ENCODE measurements around the gene GATAD2B.

GATAD2B gene

DNA sequence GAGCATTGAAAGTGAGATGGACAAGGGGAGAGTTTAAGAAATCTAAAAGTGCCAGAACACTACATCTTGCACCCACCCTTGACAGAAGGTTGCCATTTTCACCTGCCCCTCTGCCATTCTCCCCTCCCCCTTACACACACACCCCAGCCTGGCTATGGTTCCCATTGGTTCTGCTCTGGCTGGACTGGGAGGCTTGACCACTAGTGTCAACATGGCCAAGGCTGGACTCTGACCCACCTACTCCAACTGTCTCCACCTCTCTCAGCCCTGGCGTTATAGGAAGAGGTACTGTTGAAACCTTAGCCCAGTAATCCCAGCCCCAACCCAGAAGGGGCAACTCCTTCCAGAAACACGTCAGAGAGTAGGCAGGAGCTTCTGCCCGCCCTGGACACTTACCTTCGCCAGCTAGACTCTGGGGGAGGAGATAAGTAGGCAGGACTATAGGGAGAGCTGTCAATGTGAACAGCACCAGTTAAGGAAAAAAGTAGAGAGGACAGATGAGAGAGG lies 31.1 kb upstream of the GATAD2B start:
- H3K9ac ChIP-seq = no peak overlapping the region

DNA sequence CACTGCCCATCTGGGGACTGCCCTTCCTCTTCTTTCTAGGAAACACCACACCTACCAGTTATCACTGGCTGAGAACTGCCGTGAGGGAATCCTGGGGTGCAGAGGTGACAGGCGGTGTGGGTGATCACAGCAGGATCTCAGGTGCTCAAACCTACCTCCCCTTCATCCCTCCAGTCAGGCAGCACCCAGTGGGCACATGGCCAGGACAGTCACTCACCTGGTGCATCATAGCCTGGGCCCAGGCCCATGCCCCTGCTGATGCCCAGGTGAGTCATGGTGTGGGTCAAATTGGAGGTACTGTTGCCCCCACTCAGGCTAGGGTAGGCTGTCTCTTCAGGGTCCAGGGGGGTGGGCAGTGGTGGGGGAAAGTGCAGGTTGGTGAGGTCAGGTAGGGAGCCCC lies 29.0 kb upstream of the GATAD2B start:
- Histone ChIP-seq H3K4me2 (ENCODE audit: low read length) (no peak overlapping the region), H2AFZ (no peak overlapping the region), H3K27ac (no peak overlapping the region), H3K36me3 (ENCODE audit: control insufficient read depth, insufficient read depth, low read length) (no peaks in the 10 kb centered on the region), H3K4me3 (ENCODE audit: low read depth, low read length) (no peak overlapping the region), H3K79me2 (peaks cover 9% of the 10 kb centered on the region), H3K4me1 (peaks cover under 1% of the 10 kb centered on the region), H3K9ac (no peak overlapping the region), H3K9me3 (ENCODE audit: control insufficient read depth, low read length) (no peaks in the 10 kb centered on the region), H3K27me3 (ENCODE audit: control insufficient read depth, insufficient read depth, low read length) (no peaks in the 10 kb centered on the region)
- TF ChIP-seq, protein P1, sequence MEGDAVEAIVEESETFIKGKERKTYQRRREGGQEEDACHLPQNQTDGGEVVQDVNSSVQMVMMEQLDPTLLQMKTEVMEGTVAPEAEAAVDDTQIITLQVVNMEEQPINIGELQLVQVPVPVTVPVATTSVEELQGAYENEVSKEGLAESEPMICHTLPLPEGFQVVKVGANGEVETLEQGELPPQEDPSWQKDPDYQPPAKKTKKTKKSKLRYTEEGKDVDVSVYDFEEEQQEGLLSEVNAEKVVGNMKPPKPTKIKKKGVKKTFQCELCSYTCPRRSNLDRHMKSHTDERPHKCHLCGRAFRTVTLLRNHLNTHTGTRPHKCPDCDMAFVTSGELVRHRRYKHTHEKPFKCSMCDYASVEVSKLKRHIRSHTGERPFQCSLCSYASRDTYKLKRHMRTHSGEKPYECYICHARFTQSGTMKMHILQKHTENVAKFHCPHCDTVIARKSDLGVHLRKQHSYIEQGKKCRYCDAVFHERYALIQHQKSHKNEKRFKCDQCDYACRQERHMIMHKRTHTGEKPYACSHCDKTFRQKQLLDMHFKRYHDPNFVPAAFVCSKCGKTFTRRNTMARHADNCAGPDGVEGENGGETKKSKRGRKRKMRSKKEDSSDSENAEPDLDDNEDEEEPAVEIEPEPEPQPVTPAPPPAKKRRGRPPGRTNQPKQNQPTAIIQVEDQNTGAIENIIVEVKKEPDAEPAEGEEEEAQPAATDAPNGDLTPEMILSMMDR (IDR thresholded peaks at IDR 0.05) = no peak

More for the DNA sequence above, 31.1 kb upstream of the GATAD2B start:
- Histone ChIP-seq H3K4me2 (ENCODE audit: low read length) (no peak overlapping the region), H3K79me2 (peaks cover 20% of the 10 kb centered on the region), H2AFZ (no peak overlapping the region), H3K36me3 (ENCODE audit: control insufficient read depth, insufficient read depth, low read length) (no peaks in the 10 kb centered on the region), H3K27me3 (ENCODE audit: control insufficient read depth, insufficient read depth, low read length) (no peaks in the 10 kb centered on the region), H3K27ac (no peak overlapping the region), H3K4me3 (ENCODE audit: low read depth, low read length) (no peak overlapping the region), H3K4me1 (peaks cover 7% of the 10 kb centered on the region), H3K9me3 (ENCODE audit: control insufficient read depth, low read length) (no peaks in the 10 kb centered on the region)
- TF ChIP-seq, protein P1 (IDR thresholded peaks at IDR 0.05) = no peak

- Histone ChIP-seq H3K4me1 (no peaks in the 10 kb centered on the region), H3K79me2 (peaks cover 5% of the 10 kb centered on the region), H3K9ac (no peak overlapping the region), H3K36me3 (ENCODE audit: control insufficient read depth, insufficient read depth, low read length) (no peaks in the 10 kb centered on the region), H3K4me2 (ENCODE audit: low read length) (no peak overlapping the region), H2AFZ (no peak overlapping the region), H3K27ac (no peak overlapping the region), H3K4me3 (ENCODE audit: low read depth, low read length) (no peak overlapping the region), H3K9me3 (ENCODE audit: control insufficient read depth, low read length) (no peaks in the 10 kb centered on the region), H3K27me3 (ENCODE audit: control insufficient read depth, insufficient read depth, low read length) (no peaks in the 10 kb centered on the region)
- TF ChIP-seq, protein P1 (IDR thresholded peaks at IDR 0.05) = no peak
Measured at GRCh38 chr1:153951183-153951582, 28.4 kb upstream of the GATAD2B start.

DNA sequence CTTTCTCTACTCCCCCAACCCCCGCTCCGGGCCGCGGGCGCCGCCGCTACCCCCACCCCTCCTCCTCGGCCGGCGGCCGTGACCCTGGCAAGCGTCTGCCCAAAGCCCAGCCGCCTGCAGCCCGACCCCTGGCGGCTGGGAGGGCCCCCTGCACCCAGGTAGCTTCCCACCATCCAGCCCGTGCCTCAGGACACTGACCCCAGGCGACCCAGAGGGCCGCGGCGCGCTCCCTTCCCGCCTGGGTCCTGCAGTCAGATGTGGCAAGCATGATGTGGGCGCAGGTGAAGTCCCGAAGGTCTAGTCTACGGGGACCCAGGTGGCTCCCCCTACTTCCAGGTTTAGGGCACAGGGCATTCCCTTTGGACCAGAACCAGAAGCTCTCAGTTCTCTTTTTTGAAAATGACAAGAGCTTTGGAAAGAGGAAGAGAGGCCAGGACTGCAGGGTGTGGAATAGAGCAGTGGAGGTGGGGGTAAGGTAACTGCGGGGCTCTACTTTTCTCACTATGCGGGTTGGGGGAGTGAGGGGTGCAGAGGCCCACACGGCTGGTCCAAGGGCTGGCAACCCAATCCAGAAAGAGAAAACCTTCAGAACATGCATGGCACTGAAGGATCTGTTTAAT lies 24.0 kb upstream of the GATAD2B start, which contains the start of gene DENND4B:
DENND4B (minus strand) TSS at position 97 of the 620 bp plus-strand sequence. CDS start 2,344 bp downstream, outside the sequence.
- Histone ChIP-seq H3K4me1 (no peaks in the 10 kb centered on the region), H3K4me2 (ENCODE audit: low read length) (peak within 1 kb of the TSS; percentile 87), H3K27ac (peak within 1 kb of the TSS; percentile 80), H3K9ac (no peak within 1 kb of the TSS), H3K79me2 (no peaks in the 10 kb centered on the region), H2AFZ (peak within 1 kb of the TSS; percentile 61), H3K27me3 (ENCODE audit: control insufficient read depth, insufficient read depth, low read length) (no peaks in the 10 kb centered on the region), H3K9me3 (ENCODE audit: control insufficient read depth, low read length) (no peaks in the 10 kb centered on the region), H3K36me3 (ENCODE audit: control insufficient read depth, insufficient read depth, low read length) (no peaks in the 10 kb centered on the region), H3K4me3 (ENCODE audit: low read depth, low read length) (peak within 1 kb of the TSS; percentile 78)
- TF ChIP-seq, protein P1 (IDR thresholded peaks at IDR 0.05) = peak; percentile 89
